ENCODE measurements around the gene C4orf51.
"Not testable (repeated sequence)": the region's sequence is repeated elsewhere in the genome, so short reads cannot be mapped to it uniquely, and the experiment has no call there.

The C4orf51 gene

DNA sequence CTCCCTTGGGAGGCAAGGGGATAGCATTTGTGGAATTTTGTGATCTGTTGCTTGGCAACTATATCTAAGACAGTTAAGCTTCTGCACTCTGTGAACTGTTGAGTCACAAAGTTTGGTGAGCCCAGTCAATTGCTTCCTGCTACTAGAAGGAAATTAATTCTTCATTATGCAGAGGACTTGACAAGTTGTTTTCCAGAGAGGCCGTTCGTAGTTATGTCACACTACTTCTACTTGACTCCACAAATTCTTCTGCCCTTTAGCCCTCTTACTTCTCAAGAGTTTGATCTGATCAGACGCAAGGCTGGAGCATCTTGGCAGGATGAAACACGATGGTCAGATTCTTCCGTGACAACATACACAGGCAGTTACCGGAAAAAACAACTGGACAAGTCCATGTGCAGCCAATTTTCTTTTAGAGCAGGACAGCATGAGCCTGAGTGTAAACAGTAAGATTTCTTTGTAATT, at the start of gene C4orf51:
C4orf51 (plus strand) TSS at position 156 of the 465 bp plus-strand sequence; CDS start at position 214, 58 bp downstream.
- no peak for DNase-seq

DNA sequence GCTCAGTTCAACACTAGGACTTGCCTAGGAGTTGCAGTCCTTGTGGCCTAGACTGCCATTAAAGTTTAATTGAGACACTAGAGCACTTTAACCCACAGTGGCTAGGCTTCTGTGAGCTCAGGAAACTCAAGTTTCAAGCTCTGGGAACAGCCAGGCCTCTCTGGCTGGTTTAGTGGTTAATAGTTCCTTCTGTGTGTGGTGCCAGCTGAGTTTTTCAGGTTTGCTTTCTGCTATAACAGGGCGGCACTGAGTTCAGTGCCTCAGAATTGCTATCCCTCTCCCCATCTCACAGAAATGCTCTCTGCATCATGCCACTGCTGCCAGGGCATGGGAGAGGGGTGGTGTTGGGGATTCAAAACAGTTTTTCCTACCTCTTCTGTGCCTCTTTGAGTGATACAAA, 44.8 kb upstream of the C4orf51 start:
- no peak for DNase-seq

DNA sequence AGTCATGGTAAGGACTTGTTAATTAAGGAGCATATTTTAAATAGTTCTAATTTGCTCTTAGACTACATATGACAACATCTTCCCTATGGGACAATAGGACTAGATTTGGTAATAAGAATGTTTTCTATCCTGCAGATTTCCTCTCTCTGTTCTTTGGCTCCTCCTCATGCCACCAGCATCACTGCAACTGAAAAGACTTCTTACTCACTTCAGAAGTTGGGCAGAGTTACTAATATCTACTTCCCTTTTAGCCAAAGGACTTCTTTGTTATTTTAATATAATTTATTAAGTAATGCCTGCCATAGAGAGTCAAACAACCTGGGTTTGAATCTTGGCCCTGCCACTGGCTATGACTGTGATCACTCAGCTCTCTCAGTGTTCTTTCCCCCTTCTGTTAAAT, 44.3 kb upstream of the C4orf51 start:
- no peak for DNase-seq

DNA sequence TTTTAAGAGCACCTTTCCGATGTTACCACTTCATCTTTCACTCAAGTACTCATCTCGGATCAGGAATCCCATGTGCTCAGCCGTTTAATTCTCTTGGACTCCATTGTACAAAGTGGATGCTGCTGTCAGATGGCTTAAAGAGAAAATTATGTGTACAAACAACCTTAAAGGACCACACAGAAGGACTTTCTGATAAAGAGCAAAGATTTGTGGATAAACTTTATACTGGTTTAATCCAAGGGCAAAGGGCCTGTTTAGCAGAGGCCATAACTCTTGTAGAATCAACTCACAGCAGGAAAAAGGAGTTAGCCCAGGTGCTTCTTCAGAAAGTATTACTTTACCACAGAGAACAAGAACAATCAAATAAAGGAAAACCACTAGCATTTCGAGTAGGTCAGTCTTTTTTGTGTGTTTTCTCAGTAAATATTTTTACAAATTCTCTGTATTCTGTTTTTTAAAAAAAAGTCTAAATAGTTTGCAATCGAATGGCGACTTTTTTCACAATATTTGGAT, 40.7 kb upstream of the C4orf51 start:
- no peak for DNase-seq

DNA sequence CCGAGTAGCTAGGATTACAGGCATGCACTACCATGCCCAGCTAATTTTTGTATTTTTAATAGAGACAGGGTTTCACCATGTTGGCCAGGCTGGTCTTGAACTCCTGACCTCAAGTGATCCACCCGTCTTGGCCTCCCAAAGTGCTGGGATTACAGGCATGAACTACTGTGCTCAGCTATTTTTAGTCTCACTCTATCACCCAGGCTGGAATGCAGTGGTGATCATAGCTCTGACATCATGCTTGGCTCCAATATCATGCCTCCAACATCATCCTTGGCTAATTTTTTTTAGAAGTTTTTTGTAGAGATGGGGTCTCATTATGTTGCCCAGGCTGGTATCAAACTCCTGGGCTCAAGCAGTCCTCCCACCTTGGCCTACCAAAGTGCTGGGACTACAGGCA, 39.7 kb upstream of the C4orf51 start:
- DNase-seq = not testable (repeated sequence)

DNA sequence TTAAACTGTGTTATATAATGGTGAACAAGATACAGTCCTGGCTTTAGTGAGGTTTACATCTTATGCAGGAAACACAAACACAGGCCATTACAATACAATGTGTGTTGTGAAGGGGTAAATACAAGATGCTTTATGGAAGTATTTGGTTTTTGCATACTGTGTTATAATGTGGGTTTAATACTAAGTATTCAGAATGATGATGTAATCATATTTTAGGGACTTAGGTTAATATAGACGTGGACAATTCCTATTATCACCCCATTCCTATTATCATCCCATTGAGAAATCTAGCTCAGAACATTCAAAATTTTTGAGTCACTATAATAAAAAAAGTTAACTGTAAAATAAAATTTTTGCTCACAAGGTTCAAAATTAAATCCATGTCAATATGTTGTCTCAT, 36.7 kb upstream of the C4orf51 start:
- no peak for DNase-seq

DNA sequence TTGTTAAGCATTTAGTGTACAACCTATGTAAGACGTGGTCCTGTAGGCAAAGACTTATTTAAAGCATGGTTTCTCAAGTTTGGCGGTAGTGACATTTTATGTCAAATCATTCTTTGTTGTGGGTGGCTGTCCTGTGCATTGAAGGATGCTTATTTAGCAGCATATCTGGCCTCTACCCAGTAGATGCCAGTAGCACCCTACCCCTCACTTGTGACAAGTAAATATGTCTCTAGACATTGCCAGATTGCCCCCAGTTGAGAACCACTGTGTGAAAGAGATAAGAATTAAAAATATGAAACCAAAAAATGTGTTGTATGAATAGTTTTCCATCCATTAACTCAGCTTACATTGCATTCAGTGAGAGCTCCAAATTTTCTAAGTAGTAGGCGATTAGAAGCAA, 35.2 kb upstream of the C4orf51 start:
- DNase-seq = no peak

DNA sequence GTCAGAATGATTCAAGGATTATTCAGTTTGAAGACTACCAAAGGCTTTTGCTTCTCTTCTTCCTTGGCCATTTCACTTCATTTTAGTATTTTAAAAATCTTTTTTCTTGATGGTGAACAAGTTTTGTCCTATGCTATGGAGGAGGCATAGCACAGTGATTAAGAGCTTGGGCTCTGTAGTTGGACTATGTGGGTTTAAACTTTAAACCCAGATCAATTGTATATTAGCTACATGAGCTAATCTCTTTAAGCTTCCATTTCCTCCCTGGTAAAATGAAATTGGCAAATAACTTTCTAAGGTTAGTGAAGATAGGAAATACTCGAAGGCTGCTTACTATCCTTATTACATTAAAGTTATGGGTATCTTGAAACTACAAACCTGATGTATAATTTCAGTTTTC, 23.8 kb upstream of the C4orf51 start:
- no peak for DNase-seq

DNA sequence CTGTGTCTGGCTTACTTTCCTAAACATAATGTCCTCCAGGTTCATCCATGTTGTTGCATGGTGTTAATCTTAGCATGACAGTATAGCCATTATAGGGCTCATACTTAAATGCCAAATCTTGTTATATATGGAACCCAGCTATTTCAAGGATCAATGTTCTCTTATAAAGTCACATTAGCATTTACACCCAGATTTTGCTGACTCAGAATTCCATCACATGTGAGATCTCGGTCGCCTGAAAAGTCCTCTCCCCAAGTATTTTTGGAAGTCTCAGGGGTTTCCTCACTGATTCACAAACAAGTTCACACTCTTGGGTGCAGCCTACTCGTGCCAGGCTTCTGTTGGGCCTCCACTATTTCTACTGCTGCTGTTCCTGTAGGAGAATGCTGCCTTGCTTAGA, 19.9 kb upstream of the C4orf51 start:
- DNase-seq = no peak

DNA sequence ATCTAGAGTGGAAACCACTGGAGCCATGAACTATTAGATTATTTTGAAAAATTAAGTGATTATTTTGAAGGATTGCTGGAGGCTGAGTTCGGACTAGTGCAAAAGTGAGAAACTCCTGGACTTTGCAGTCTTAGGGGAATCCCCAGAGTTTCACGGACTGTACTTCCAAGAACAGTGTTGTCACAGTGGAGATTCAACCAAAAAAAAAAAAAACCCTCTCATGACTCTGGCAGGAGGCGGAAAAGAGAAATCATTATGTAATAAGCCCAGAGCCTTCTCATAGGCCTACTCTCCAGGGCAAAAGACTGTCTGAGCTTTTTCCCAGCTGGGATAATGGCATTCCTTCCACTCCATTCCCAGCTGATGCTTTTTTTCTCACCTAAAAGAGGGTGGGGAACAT, 16.8 kb upstream of the C4orf51 start:
- peak; percentile 40 for DNase-seq

DNA sequence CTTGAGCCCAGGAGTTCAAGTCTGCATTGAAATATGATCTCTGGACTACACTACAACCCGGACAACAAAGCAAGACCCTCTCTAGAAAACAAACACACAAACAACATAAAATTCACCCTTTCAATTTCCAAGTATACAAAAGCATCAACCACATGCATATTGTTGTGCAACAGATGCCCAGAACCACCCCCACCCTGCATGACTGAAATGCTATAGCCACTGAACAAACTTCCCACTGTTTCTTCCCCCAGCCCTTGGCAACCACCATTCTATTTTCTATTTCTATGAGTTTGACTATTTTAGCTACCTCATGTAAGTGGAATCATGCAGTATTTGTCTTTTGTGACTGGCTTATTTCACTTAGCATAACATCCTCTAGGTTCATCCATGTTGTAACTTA, 14.2 kb upstream of the C4orf51 start:
- DNase-seq = peak; percentile 1

DNA sequence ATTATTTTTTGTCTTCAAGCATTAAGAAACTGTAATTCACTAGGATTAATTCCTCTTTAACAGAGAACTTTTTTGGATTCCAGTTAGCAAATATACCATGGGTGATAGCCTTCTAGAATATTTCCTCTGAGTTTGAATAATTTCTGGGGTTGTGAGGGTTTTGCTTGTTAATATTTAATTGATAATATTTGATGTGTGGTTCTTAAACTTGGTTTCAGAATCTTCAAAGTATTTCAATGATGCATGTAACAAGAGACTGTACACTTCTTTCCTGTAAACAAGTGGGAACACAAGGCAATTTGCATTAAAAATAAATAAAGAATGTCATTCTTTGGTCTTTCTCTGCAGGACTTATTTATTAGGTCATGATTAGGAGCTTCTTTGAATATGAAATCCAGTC, 9.5 kb upstream of the C4orf51 start:
- no peak for DNase-seq

DNA sequence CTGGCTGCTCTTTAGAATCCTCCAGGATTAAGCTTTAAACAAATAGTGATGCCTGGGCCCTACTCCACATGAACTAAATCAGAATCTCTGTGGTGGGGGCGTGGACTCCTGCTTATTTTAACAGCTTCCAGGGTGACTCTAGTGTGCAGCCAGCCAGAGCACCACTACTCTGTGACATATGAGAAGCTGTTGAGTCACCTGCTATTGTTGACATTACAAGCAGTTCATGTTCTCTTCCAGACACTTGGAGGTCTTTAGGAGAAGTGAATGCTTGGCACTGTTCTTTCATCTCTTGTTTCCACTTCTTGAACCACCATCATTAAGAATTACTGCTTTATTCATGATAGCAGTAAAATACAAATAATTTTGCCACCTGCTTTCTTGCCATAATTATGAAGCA, 426 bp upstream of the C4orf51 start:
- DNase-seq = no peak

DNA sequence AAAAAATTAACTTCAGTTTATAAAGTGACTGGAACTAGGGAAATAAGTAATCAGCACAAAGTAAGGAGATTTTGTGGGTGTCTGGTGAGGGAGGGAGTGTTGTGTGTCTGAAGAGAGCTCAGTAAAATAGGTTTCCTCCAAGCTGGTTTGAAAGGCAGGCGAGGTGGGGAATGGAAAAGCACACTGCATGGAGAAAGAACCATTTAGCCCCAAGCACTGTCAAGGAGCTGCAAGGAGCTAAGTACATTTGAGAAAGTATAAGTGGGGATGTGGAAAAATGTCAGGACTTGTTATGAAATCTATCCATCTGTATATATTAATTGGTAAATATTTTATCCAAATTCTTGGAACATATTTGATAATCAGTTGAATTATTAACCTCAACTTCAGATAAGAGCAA, 956 bp downstream of the C4orf51 start:
- DNase-seq = no peak

DNA sequence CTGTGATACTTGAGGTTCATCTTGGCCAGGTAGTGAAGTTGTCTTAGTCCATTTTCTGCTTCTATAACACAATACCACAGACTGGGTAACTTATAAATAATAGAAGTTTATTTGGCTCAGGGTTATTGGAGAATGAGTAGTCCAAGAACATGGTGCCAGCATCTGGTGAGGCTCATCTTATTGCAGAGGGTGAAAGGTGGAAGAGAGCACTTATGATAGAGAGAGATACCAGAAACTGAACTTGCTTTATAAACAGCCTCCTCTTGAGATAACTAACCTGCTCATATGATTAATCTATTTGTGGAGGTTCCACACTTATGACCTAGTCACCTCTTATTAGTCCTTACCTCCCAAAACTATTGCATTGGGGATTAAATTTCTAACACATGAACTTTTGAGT, 1.6 kb downstream of the C4orf51 start:
- DNase-seq = no peak

DNA sequence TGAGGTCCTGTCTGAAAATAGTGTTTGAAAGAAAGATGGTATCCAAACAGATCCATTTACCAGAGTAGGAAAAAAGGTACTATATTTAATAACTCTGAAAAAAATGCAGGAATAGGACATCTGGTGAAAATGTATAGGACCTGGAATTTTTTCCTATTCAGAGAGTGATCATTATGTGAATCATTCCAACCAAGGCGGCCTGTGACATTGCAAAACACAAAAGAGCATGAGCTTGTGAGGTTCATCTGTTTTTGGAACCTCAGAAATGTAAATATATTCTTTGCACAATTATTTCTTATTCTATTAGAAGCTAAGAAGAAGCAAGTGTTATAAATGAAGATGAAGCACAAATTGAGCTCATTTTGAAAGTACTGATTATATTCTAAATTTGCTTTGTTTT, 2.0 kb downstream of the C4orf51 start:
- DNase-seq = no peak

DNA sequence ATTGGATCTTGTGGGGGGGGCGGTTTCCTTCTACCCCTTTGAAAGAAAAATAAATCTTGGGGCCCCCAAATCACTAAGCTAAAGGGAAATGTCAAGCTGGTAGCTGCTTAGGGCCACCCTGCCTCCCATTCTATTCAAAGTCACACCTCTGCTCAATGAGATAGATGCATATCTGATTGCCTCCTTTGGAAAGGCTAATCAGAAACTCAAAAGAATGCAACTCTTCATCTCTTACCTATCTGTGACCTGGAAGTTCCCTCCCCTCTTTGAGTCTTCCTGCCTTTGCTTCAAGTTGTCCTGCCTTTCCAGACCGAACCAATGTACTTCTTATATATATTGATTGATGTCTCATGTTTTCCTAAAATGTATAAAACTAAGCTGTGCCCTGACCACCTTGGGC, 7.0 kb downstream of the C4orf51 start:
- DNase-seq = no peak

DNA sequence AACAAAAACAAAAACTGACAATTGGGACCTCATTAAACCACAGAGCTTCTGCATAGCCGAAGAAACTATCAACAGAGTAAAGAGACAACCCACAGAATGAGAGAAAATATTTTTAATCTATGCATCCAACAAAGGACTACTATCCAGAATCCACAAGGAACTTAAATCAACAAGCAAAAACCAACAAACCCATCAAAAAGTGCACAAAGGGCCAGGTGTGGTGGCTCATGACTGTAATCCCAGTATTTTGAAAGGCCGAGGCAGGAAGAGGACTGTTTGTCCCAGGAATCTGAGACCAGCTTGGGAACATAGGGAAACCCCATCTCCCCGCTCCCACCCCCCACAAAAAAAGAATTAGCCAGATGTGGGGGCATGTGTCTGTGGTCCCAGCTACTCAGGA, 10.7 kb downstream of the C4orf51 start:
- DNase-seq = no peak

DNA sequence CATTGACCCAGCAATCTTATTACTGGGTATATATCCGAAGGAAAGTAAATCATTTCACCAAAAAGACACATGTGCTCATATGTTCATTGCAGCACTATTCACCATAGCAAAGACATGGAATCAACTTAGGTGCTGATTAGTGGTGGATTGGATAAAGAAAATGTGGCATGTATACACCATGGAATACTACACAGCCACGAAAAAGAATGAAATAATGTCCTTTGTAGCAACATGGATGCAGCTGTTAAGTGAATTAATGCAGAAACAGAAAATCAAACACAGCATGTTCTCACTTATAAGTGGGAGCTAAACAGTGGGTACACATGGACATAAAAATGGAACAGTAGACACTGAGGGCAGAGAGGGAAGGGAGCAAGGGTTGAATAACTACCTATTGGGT, 11.5 kb downstream of the C4orf51 start:
- not testable (repeated sequence) for DNase-seq

DNA sequence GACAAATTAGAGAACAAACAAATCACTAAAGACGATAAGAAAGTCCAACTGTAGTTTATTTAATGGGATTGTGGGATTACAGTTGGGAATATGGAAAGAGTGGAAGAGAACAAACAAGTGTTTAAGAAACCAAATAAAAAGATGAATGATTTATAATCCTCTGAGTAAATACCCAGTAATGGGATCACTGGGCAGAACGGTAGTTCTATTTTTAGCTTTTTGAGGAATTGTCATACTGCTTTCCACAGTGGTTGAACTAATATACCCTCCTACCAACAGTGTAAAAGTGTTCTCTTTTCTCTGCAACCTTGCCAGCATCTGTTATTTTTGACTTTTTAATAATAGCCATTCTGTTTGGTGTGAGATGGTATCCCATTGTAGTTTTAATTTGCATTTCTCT, 15.0 kb downstream of the C4orf51 start:
- DNase-seq = no peak

DNA sequence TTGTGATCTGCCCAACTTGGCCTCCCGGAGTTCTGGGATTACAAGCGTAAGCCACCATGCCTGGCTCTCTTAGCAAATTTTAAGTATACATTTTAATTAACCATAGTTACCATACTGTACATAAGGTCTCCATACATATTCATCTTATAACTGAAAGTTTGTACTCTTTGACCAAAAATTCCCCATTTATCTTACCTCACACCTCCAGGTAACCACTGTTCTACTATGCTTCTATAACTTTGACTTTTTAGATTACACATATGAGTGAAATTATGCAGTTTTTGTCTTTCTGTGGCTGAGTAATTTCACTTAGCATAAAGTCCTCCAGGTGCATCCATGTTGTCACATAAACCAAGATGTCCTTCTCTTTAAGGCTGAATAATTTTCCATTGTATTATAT, 17.4 kb downstream of the C4orf51 start:
- no peak for DNase-seq

DNA sequence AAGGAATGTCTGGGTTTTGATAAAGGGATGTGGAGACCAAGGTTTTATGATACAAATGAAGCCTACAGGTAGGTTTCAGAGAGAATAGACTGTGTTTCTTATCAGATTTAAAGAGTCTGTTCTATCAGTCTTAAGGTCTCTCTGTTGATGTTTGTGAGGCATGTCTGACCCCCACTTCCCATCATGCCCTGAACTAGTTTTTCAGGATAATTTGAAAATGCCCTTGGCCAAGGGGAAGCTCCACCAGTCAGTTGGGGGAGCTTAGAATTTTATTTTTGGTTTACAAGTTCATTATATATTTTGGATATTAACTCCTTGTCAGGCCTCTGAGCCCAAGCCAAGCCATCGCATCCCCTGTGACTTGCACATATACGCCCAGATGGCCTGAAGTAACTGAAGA, 18.6 kb downstream of the C4orf51 start:
- DNase-seq = no peak

DNA sequence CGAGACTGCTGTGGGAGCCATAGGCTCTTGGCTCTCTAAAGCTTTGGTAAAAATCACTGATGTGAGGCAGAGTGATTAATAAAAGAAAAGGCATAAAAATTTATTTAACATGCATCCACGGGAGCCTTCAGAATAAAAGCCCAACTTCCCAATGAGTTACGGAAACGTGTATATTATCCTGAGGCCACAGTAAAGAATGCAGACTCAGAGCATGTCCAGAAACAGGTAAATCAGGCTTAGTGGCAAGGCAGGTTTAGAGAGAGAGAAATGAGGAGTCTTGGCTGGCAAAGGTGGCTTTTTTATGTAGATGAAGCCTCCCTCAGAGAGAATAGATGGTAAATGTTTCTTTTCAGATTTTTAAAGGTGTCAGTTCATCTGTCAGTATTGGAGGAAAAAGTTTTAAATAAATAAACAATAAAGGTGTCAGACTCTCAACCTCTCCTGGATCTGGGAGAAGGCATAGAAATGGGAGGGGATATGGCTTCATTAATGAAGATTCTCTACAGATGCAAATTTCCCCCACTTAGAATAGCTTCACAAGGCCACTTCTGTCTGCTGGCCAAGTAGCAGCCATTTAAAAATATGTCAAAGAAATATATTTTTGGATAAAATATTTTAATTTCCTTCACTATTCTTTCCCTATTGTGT, 24.0 kb downstream of the C4orf51 start:
- DNase-seq = no peak

DNA sequence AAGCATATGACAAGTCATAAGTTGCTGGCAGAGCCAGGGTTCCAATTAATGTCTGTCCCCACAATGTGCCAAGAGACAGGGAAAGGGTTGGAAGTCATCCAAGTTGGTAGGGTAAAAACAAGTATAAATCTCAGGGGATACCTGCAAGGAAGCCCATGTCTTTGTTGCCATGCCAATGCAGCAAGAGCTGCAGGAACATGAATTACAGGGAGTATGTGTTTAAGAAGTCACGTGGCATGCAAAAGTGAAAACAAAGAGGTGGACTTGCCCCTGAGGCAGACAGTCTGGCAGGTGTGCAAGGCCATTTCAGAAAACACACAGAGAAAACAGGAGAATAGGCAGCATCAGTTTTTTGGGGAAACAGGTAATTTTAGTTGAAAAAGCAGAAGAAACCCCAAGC, 29.4 kb downstream of the C4orf51 start:
- no peak for DNase-seq

DNA sequence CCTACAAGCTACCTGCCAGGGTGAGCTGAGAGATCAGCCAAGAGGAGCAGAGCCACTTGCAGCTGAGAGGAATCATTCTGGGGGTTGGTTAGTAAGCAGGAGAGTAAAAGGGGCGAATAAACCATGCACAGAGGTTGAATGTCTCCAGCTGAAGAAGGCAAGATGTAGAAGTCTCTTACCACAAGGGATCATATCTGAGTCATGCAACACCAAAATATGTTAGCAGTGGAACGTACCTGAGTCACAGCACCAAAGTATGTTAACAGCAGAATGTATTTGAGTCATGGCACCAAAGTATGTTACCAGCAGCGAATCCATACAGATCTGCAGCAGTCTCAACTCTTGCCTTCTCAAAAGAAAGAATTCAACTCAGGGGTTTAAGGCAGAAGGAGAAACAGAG, 29.9 kb downstream of the C4orf51 start:
- no peak for DNase-seq
